ENCODE measurements around the gene WDR20.
"Not testable (repeated sequence)": the region's sequence is repeated elsewhere in the genome, so short reads cannot be mapped to it uniquely, and the experiment has no call there.

The WDR20 gene

GRCh38 chr14:102171173-102172020, 31.7 kb downstream of the WDR20 start:
- DNase-seq (ENCODE audit: low read depth in 2 of 2) = no peak

- DNase-seq (ENCODE audit: low read depth in 2 of 2) = not testable (repeated sequence)
These were observed 32.2 kb downstream of the WDR20 start for GRCh38 chr14:102172021-102172272.

- not testable (repeated sequence) for DNase-seq (ENCODE audit: low read depth in 2 of 2)
These were observed 33.0 kb downstream of the WDR20 start for GRCh38 chr14:102172721-102173120.

GRCh38 chr14:102177161-102177560, 37.5 kb downstream of the WDR20 start:
- no peak for DNase-seq (ENCODE audit: low read depth in 2 of 2)

GRCh38 chr14:102178806-102179205, 39.1 kb downstream of the WDR20 start:
- no peak for DNase-seq (ENCODE audit: low read depth in 2 of 2)

GRCh38 chr14:102180248-102180998, 40.7 kb downstream of the WDR20 start:
- DNase-seq (ENCODE audit: low read depth in 2 of 2) = no peak

- no peak for DNase-seq (ENCODE audit: low read depth in 2 of 2)
These were observed 41.5 kb downstream of the WDR20 start for GRCh38 chr14:102181187-102181586.

GRCh38 chr14:102182190-102182589, 42.5 kb downstream of the WDR20 start:
- DNase-seq (ENCODE audit: low read depth in 2 of 2) = no peak

GRCh38 chr14:102182936-102183619, 43.4 kb downstream of the WDR20 start:
- no peak for DNase-seq (ENCODE audit: low read depth in 2 of 2)

- DNase-seq (ENCODE audit: low read depth in 2 of 2) = no peak
These were observed 44.2 kb downstream of the WDR20 start for GRCh38 chr14:102183886-102184285.

GRCh38 chr14:102184316-102185035, 44.8 kb downstream of the WDR20 start:
- DNase-seq (ENCODE audit: low read depth in 2 of 2) = no peak

- no peak for DNase-seq (ENCODE audit: low read depth in 2 of 2)
These were observed 45.7 kb downstream of the WDR20 start for GRCh38 chr14:102185360-102185759.

GRCh38 chr14:102187044-102187443, 47.3 kb downstream of the WDR20 start:
- DNase-seq (ENCODE audit: low read depth in 2 of 2) = no peak

GRCh38 chr14:102187568-102188001, 47.9 kb downstream of the WDR20 start:
- no peak for DNase-seq (ENCODE audit: low read depth in 2 of 2)

GRCh38 chr14:102188187-102188586, 48.5 kb downstream of the WDR20 start:
- no peak for DNase-seq (ENCODE audit: low read depth in 2 of 2)

- no peak for DNase-seq (ENCODE audit: low read depth in 2 of 2)
These were observed 50.2 kb downstream of the WDR20 start for GRCh38 chr14:102189874-102190273.

- DNase-seq (ENCODE audit: low read depth in 2 of 2) = no peak
These were observed 53.3 kb downstream of the WDR20 start for GRCh38 chr14:102192840-102193502.

- no peak for DNase-seq (ENCODE audit: low read depth in 2 of 2)
These were observed 55.2 kb downstream of the WDR20 start for GRCh38 chr14:102194856-102195255.

- DNase-seq (ENCODE audit: low read depth in 2 of 2) = no peak
These were observed 55.7 kb downstream of the WDR20 start for GRCh38 chr14:102195446-102195845.

- no peak for DNase-seq (ENCODE audit: low read depth in 2 of 2)
These were observed 56.6 kb downstream of the WDR20 start for GRCh38 chr14:102196039-102196901.

- no peak for DNase-seq (ENCODE audit: low read depth in 2 of 2)
These were observed 57.2 kb downstream of the WDR20 start for GRCh38 chr14:102196902-102197230.
